Measurements from ENCODE around the gene AHI1. TPM values are rescaled to one million over a fixed set of nuclear protein-coding genes. Genes with fewer than 3 reads are reported as not detected.

The AHI1 gene
- total and polyA plus RNA-seq, 2 donors (not counting 1 experiment from before 2014, with no cell fraction given): 14.2 to 22.8 TPM

DNA sequence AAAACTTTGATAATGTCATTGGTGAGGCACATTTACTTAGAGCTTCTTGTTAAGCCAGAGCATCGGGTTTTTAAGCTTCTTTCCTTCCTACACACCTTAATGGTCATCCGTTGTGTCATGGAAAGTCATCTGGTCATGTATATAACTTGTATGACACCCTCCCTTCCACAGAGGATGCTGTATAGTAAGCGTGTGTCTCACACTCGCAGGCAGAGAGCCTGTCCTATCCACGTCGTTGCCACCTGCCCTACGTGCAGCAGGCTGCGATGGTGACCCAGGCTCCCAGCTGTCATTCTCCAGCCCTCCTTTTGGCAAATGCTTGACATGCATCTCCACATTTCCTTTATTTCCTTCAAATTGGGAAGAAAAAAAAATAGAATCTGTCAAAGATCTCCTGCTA is 230.9 kb downstream of the AHI1 start:
- H3K9me3 ChIP-seq (ENCODE audit: control insufficient read depth, insufficient read depth, low read depth, low read length): no peaks in the 10 kb centered on the region
- no peak overlapping the region for H3K4me3 ChIP-seq (replicated peaks in 1 of 4; ENCODE audit: control extremely low read depth in 1 of 4, insufficient read depth in 1 of 4, low read depth in 3 of 4, low read length in 4 of 4)
- H4K20me1 ChIP-seq (ENCODE audit: control insufficient read depth, extremely low read depth, insufficient read depth, low read length): no peaks in the 10 kb centered on the region

DNA sequence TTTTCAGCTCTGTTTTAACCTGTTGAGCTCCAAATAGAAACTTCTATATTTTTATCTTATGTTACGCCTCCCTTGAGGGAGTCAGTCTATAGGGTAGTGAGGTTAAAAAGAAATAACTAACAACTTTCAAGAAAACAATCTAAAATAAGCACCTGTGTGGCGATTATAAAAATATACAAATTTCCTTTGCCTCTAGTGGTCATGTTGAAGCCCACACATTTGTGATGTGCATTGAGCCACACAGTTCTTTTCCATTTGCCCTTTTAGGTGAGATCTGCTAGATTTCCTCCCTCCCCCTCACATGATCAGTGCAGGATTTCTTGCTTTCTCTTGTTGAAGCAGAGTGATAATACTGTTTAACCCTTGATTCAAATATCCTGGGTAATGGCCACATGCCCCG is 232.3 kb downstream of the AHI1 start:
- Histone ChIP-seq H3K79me2 (ENCODE audit: control insufficient read depth, insufficient read depth, low read length) (no peaks in the 10 kb centered on the region), H2AFZ (ENCODE audit: low read length) (no peak overlapping the region), H3K9ac (ENCODE audit: insufficient read depth, low read length) (no peak overlapping the region), H3K27ac (ENCODE audit: insufficient read depth, low read length) (no peak overlapping the region), H3K4me2 (ENCODE audit: extremely low read depth, insufficient read depth, low read length) (no peak overlapping the region), H4K20me1 (ENCODE audit: control insufficient read depth, extremely low read depth, insufficient read depth, low read length) (no peaks in the 10 kb centered on the region), H3K4me1 (ENCODE audit: control insufficient read depth, extremely low read depth, insufficient read depth, low read length) (no peaks in the 10 kb centered on the region), H3K9me3 (ENCODE audit: control insufficient read depth, insufficient read depth, low read depth, low read length) (no peaks in the 10 kb centered on the region), H3K4me3 (replicated peaks in 1 of 4; ENCODE audit: control extremely low read depth in 1 of 4, insufficient read depth in 1 of 4, low read depth in 3 of 4, low read length in 4 of 4) (no peak overlapping the region), H3K36me3 (ENCODE audit: control insufficient read depth, insufficient read depth, low read length) (no peaks in the 10 kb centered on the region), H3K27me3 (ENCODE audit: control insufficient read depth, insufficient read depth, low read length) (no peaks in the 10 kb centered on the region)
- TF ChIP-seq EZH2 (IDR thresholded peaks at IDR 0.05; ENCODE audit: low read length, missing control alignments): no peak
- TF ChIP-seq, protein P1, sequence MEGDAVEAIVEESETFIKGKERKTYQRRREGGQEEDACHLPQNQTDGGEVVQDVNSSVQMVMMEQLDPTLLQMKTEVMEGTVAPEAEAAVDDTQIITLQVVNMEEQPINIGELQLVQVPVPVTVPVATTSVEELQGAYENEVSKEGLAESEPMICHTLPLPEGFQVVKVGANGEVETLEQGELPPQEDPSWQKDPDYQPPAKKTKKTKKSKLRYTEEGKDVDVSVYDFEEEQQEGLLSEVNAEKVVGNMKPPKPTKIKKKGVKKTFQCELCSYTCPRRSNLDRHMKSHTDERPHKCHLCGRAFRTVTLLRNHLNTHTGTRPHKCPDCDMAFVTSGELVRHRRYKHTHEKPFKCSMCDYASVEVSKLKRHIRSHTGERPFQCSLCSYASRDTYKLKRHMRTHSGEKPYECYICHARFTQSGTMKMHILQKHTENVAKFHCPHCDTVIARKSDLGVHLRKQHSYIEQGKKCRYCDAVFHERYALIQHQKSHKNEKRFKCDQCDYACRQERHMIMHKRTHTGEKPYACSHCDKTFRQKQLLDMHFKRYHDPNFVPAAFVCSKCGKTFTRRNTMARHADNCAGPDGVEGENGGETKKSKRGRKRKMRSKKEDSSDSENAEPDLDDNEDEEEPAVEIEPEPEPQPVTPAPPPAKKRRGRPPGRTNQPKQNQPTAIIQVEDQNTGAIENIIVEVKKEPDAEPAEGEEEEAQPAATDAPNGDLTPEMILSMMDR (conservative IDR thresholded peaks at IDR 0.05 in 1 of 2, IDR thresholded peaks at IDR 0.05 in 1 of 2; ENCODE audit: low read depth in 1 of 2, low read length in 2 of 2): no peak
- no peak for DNase-seq (ENCODE audit: low read depth in 2 of 2)

More for the DNA sequence above, 230.9 kb downstream of the AHI1 start:
- H3K4me1 ChIP-seq (ENCODE audit: control insufficient read depth, extremely low read depth, insufficient read depth, low read length): no peaks in the 10 kb centered on the region
- no peak overlapping the region for H2AFZ ChIP-seq (ENCODE audit: low read length)
- H3K27me3 ChIP-seq (ENCODE audit: control insufficient read depth, insufficient read depth, low read length): no peaks in the 10 kb centered on the region
- DNase-seq (ENCODE audit: low read depth in 2 of 2): no peak
- TF ChIP-seq EZH2 (IDR thresholded peaks at IDR 0.05; ENCODE audit: low read length, missing control alignments): no peak
- TF ChIP-seq, protein P1 (conservative IDR thresholded peaks at IDR 0.05 in 1 of 2, IDR thresholded peaks at IDR 0.05 in 1 of 2; ENCODE audit: low read depth in 1 of 2, low read length in 2 of 2): no peak
- H3K79me2 ChIP-seq (ENCODE audit: control insufficient read depth, insufficient read depth, low read length): no peaks in the 10 kb centered on the region
- H3K27ac ChIP-seq (ENCODE audit: insufficient read depth, low read length): no peak overlapping the region
- H3K9ac ChIP-seq (ENCODE audit: insufficient read depth, low read length): no peak overlapping the region
- H3K4me2 ChIP-seq (ENCODE audit: extremely low read depth, insufficient read depth, low read length): no peak overlapping the region
- H3K36me3 ChIP-seq (ENCODE audit: control insufficient read depth, insufficient read depth, low read length): no peaks in the 10 kb centered on the region

DNA sequence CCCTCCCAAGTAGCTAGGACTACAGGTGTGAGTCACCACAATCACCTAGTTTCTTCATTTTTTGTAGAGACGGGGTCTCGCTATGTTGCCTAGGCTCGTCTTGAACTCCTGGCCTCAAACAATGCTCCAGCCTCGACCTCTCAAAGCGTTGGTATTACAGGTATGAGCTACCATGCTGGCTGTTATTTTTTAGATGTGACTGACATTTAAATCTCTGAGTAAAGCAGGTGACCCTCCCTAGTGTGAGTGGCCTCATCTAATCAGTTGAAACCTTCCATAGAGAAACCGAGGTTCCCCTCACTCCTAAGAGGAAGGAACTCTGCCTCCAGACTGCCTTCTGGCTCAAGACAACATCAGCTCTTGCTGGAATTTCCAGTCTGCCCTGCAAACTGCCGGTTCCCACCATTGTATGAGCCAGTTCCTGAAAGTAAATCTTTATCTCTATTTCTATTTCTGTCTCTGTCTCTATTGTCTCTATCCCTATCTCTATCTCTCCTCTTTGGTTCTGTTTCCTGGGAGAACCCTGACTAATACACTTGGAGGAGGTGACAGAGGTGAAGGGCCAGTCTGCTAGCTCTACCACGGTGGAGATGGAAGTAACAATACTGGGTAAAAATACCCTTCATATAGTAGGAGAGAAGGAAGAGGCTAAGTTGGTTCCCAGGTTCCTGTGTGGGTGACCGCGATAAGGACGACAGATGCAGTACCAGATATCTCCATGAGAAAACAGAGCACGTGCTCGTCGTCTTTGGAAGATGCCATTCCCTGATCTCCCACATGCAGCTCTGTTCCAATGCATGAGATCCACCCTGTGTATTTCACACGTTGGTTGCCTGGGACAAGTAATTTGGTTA is 235.4 kb downstream of the AHI1 start:
- Histone ChIP-seq H3K79me2 (ENCODE audit: control insufficient read depth, insufficient read depth, low read length) (no peaks in the 10 kb centered on the region), H3K4me2 (ENCODE audit: extremely low read depth, insufficient read depth, low read length) (no peak overlapping the region), H4K20me1 (ENCODE audit: control insufficient read depth, extremely low read depth, insufficient read depth, low read length) (no peaks in the 10 kb centered on the region), H3K36me3 (ENCODE audit: control insufficient read depth, insufficient read depth, low read length) (no peaks in the 10 kb centered on the region), H3K27me3 (ENCODE audit: control insufficient read depth, insufficient read depth, low read length) (no peaks in the 10 kb centered on the region), H3K27ac (ENCODE audit: insufficient read depth, low read length) (no peak overlapping the region), H3K9ac (ENCODE audit: insufficient read depth, low read length) (no peak overlapping the region), H3K4me3 (replicated peaks in 1 of 4; ENCODE audit: control extremely low read depth in 1 of 4, insufficient read depth in 1 of 4, low read depth in 3 of 4, low read length in 4 of 4) (no peak overlapping the region), H3K4me1 (ENCODE audit: control insufficient read depth, extremely low read depth, insufficient read depth, low read length) (no peaks in the 10 kb centered on the region), H2AFZ (ENCODE audit: low read length) (no peak overlapping the region), H3K9me3 (ENCODE audit: control insufficient read depth, insufficient read depth, low read depth, low read length) (no peaks in the 10 kb centered on the region)
- TF ChIP-seq EZH2 (IDR thresholded peaks at IDR 0.05; ENCODE audit: low read length, missing control alignments): no peak
- TF ChIP-seq, protein P1 (conservative IDR thresholded peaks at IDR 0.05 in 1 of 2, IDR thresholded peaks at IDR 0.05 in 1 of 2; ENCODE audit: low read depth in 1 of 2, low read length in 2 of 2): no peak
- DNase-seq (ENCODE audit: low read depth in 2 of 2): no peak
